Activated CD4-positive, alpha-beta T cell treated with anti-CD3 and anti-CD28 coated beads, Interleukin-2, amount 10 ng/mL, durations not matched to agents 7 days and 5 days (primary cell): ENCODE measurements around the gene CCDC124. TPM values are rescaled to one million over a fixed set of nuclear protein-coding genes. Genes with fewer than 3 reads are reported as not detected.
"Not testable (repeated sequence)": the region's sequence is repeated elsewhere in the genome, so short reads cannot be mapped to it uniquely, and the experiment has no call there.

Source experiments
- CTCF ChIA-PET: fragments of 350-600 bp; sonication (Branson Sonifier 250); formaldehyde crosslinking; loops from one replicate; lab custom pipeline; 2021; ENCODE audit warnings: antibody characterized with exemption; lab: Charles Lee
- POLR2A ChIA-PET: fragments of 350-600 bp; sonication (Branson Sonifier 250); formaldehyde crosslinking; loops from one replicate; lab custom pipeline; 2021; ENCODE audit warnings: antibody characterized with exemption; lab: Charles Lee
- DNase-seq: peaks from one replicate; pipeline ENCODE4 v3.0.0-alpha.2; 2020
- H3K27ac Mint-ChIP-seq: one replicate; pipeline ENCODE4 v1.8.0; 2021; ENCODE audit warnings: mild to moderate bottlenecking, moderate library complexity, mixed read lengths
- H3K27me3 Mint-ChIP-seq: one replicate; pipeline ENCODE4 v1.8.0; 2021; ENCODE audit warnings: mixed read lengths
- H3K36me3 Mint-ChIP-seq: one replicate; pipeline ENCODE4 v1.8.0; 2021; ENCODE audit warnings: low read depth, mixed read lengths
- H3K4me1 Mint-ChIP-seq: one replicate; pipeline ENCODE4 v1.8.0; 2021; ENCODE audit warnings: mixed read lengths
- H3K4me3 Mint-ChIP-seq: one replicate; pipeline ENCODE4 v1.8.0; 2021; ENCODE audit warnings: mild to moderate bottlenecking, moderate library complexity, mixed read lengths
- H3K9me3 Mint-ChIP-seq: one replicate; pipeline ENCODE4 v1.8.0; 2021; ENCODE audit warnings: mixed read lengths
- total RNA-seq, 2 experiments: library from RNA; stranded (reverse); gene quantifications; one replicate each; pipeline ENCODE4 v1.2.3, GENCODE V29; 2021

CCDC124 gene
- total RNA-seq, 2 experiments from 2014 or later = 59.2 to 64.7 TPM

DNA sequence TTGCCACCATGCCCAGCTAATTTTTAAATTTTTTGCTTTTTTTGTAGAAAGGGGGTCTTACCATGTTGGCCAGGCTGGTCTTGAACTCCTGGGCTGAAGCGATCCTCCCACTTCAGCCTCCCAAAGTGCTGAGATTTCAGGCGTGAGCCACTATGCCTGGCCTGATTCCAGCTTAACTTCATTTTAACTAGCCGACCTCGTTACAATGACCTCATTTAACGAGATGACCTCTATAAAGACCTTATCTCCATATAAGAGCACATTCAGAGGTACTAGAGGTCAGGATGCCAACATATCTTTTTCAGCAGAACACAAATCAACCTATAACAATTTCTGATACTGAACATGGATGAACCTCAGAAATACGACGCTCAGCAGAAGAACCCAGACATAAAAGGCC is 44.7 kb downstream of the CCDC124 start:
- no peak overlapping the region for H3K27ac Mint-ChIP-seq
- H3K36me3 Mint-ChIP-seq = no peaks in the 10 kb centered on the region
- no peak overlapping the region for H3K4me3 Mint-ChIP-seq
- H3K4me1 Mint-ChIP-seq = peaks cover 3% of the 10 kb centered on the region
- no peak for DNase-seq
- ChIA-PET CTCF (interaction anchor here (1.2 kb wide), 1 partner anchor 45 kb away, joined by 3 read pairs; the partner anchor contains the start of gene CCDC124), POLR2A (no interaction called here)
- no peaks in the 10 kb centered on the region for H3K9me3 Mint-ChIP-seq
- peaks cover 15% of the 10 kb centered on the region for H3K27me3 Mint-ChIP-seq

DNA sequence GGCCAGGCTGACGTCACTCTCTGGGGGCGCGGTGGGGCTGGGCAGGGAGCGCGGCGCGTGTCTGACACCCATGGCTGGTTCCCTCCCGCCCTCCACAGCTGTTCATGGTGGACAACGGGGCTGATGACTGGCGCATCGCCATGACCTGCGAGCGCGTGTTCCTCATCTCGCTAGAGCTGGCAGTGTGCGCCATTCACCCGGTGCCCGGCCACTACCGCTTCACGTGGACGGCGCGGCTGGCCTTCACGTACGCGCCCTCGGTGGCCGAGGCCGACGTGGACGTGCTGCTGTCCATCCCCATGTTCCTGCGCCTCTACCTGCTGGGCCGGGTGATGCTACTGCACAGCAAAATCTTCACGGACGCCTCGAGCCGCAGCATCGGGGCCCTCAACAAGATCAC is 48.8 kb downstream of the CCDC124 start:
- ChIA-PET POLR2A (no interaction called here), CTCF (no interaction called here)
- no peaks in the 10 kb centered on the region for H3K9me3 Mint-ChIP-seq
- no peak overlapping the region for H3K4me3 Mint-ChIP-seq
- H3K4me1 Mint-ChIP-seq = peaks cover 3% of the 10 kb centered on the region
- no peak for DNase-seq
- no peaks in the 10 kb centered on the region for H3K36me3 Mint-ChIP-seq
- H3K27me3 Mint-ChIP-seq = peaks cover 15% of the 10 kb centered on the region
- H3K27ac Mint-ChIP-seq = no peak overlapping the region

DNA sequence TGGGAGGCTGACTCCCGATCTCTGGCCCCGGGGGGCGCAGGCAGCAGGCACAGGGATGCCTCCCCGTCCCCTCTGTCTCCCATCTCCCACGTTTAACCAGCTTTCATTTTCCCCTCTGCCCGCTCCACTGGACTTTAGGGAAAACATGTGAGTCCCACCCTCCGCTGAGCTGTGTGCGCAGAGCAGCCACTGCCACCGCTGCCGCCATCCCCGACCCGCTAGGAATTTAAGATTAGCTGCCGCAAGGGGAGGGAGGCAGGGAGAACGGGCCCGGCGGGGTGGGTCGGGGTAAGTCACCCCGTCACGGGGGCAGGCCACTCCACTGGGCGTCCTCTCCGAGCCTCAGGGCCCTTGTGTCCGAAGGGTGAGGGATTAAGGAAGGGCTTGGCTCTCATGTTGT is 49.6 kb downstream of the CCDC124 start:
- no peak overlapping the region for H3K4me3 Mint-ChIP-seq
- ChIA-PET CTCF (interaction anchor here (0.9 to 1.2 kb wide), 2 partner anchors 10 kb away, joined by 3 to 5 read pairs; no protein-coding TSS in a partner anchor), POLR2A (no interaction called here)
- DNase-seq = no peak
- peaks cover 3% of the 10 kb centered on the region for H3K4me1 Mint-ChIP-seq
- peaks cover 15% of the 10 kb centered on the region for H3K27me3 Mint-ChIP-seq
- no peak overlapping the region for H3K27ac Mint-ChIP-seq
- H3K9me3 Mint-ChIP-seq = no peaks in the 10 kb centered on the region
- no peaks in the 10 kb centered on the region for H3K36me3 Mint-ChIP-seq

GRCh38 chr19:17985037-17985818 is 52.4 kb downstream of the CCDC124 start:
- no peak overlapping the region for H3K27ac Mint-ChIP-seq
- peaks cover 5% of the 10 kb centered on the region for H3K27me3 Mint-ChIP-seq
- H3K9me3 Mint-ChIP-seq = no peaks in the 10 kb centered on the region
- POLR2A ChIA-PET = no interaction called here
- H3K36me3 Mint-ChIP-seq = no peaks in the 10 kb centered on the region
- DNase-seq = no peak
- no peak overlapping the region for H3K4me3 Mint-ChIP-seq
- CTCF ChIA-PET = no interaction called here
- no peaks in the 10 kb centered on the region for H3K4me1 Mint-ChIP-seq

DNA sequence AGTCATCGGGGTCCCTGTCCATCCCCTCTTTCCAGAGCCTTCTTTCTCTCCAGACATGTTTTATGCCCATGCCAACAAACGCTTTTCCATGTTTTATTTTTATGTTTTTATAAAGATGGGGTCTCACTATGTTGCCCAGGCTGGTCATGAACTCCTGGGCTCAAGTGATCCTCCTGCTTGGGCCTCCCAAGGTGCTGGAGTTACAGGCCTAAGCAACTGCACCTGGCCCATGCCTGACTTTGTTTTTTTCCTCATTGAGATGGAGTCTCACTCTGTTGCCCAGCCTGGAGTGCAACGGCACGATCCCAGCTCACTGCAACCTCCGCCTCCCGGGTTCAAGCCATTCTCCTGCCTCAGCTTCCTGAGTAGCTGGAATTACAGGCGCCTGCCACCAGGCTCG is 53.8 kb downstream of the CCDC124 start:
- H3K4me1 Mint-ChIP-seq, H3K36me3 Mint-ChIP-seq, H3K27me3 Mint-ChIP-seq, DNase-seq, POLR2A ChIA-PET, H3K27ac Mint-ChIP-seq, H3K9me3 Mint-ChIP-seq, H3K4me3 Mint-ChIP-seq: not testable (repeated sequence)
- CTCF ChIA-PET = interaction anchor here (0.6 kb wide), 1 partner anchor 162 kb away, joined by 3 read pairs; no protein-coding TSS in a partner anchor

DNA sequence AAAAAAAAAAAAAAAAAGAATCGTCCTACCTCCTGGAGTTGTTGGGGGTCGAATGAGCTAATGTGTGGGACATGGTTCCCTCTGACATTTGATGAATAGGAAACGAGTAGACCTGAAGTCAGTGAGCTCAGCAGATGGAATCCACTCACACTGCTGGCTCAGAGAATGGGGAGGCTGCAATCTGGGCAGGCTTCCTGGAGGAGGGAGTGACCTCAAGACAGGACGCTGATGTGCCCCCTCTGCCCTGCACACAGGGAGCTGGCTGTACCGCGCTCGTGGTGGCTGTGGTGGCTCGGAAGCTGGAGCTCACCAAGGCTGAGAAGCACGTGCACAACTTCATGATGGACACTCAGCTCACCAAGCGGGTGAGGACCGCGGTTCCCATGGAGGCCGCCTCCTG is 55.3 kb downstream of the CCDC124 start:
- no peak for DNase-seq
- no peaks in the 10 kb centered on the region for H3K4me1 Mint-ChIP-seq
- H3K9me3 Mint-ChIP-seq = no peaks in the 10 kb centered on the region
- CTCF ChIA-PET = interaction anchor here (0.6 to 1.5 kb wide), 4 partner anchors 9 to 602 kb away, joined by 3 to 6 read pairs (median 4); partner anchors contain the start of gene CCDC124
- H3K36me3 Mint-ChIP-seq = no peaks in the 10 kb centered on the region
- POLR2A ChIA-PET = interaction anchor here (0.6 kb wide), 1 partner anchor 38 kb away, joined by 3 read pairs; no protein-coding TSS in a partner anchor
- no peak overlapping the region for H3K4me3 Mint-ChIP-seq
- H3K27ac Mint-ChIP-seq = no peak overlapping the region
- H3K27me3 Mint-ChIP-seq = no peaks in the 10 kb centered on the region

- ChIA-PET CTCF (no interaction called here), POLR2A (no interaction called here)
- H3K36me3 Mint-ChIP-seq = no peaks in the 10 kb centered on the region
- no peak overlapping the region for H3K27ac Mint-ChIP-seq
- no peaks in the 10 kb centered on the region for H3K27me3 Mint-ChIP-seq
- no peaks in the 10 kb centered on the region for H3K9me3 Mint-ChIP-seq
- no peaks in the 10 kb centered on the region for H3K4me1 Mint-ChIP-seq
- no peak overlapping the region for H3K4me3 Mint-ChIP-seq
- DNase-seq = no peak
Measured at GRCh38 chr19:17989425-17990094, 56.7 kb downstream of the CCDC124 start.

DNA sequence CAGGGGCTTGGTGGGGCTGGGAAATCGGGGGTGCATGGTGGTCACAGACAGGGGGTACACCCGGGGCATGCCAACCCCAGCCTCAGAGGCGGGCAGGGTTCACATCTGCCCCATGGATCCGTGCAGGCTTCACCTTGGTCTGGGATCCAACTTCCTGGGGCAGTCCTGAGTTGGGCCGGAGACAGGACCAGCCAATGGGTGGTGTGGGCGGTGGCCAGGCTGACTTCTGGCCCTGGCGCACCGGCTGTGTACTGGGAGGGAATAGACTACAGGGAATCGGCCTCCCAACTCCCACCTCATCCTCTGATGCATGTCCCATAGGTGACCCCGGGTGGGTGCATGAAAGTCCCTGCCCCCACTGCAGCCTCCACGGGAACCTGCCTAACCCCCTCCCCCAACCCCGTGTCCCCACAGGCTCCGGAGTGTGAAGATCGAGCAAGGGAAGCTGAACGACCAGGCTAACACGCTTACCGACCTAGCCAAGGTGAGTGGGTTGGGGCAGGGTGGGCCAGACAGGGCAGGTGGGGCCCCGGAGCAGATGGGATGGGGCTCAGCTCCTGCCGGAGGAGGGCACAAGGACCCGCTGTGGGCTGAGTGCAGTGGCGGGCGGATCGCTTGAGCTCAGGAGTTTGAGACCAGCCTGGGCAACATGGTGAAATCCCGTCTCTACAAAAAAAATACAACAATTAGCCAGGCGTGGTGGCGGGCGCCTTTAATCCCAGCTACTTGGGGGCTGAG is 60.4 kb downstream of the CCDC124 start:
- Mint-ChIP-seq H3K9me3 (no peaks in the 10 kb centered on the region), H3K27me3 (peaks cover 2% of the 10 kb centered on the region), H3K27ac (no peak overlapping the region), H3K4me3 (no peak overlapping the region), H3K36me3 (no peaks in the 10 kb centered on the region), H3K4me1 (peaks cover 5% of the 10 kb centered on the region)
- DNase-seq = no peak
- ChIA-PET POLR2A (interaction anchor here (0.5 kb wide), 1 partner anchor 479 kb away, joined by 6 read pairs; no protein-coding TSS in a partner anchor), CTCF (interaction anchor here (0.6 to 3.1 kb wide), 5 partner anchors 42 to 134 kb away, joined by 3 to 22 read pairs (median 3); partner anchors contain the start of genes CCDC124 and RPL18A)

Other genes starting within 250 kb of the CCDC124 start
- under 1 TPM; 0.02 to 0.04 TPM for gene UNC13A, start 244.7 kb upstream of the CCDC124 start, total RNA-seq
- gene MAP1S, start 213.5 kb upstream of the CCDC124 start, total RNA-seq = 10 to 100 TPM; 75.3 to 75.7 TPM
- 10 to 100 TPM; 76.3 to 84.1 TPM for gene FCHO1, start 181.5 kb upstream of the CCDC124 start, total RNA-seq
- gene B3GNT3, start 137.9 kb upstream of the CCDC124 start, total RNA-seq = under 1 TPM; 0.35 to 0.81 TPM
- 1 to 10 TPM; 6.8 to 7.4 TPM for gene INSL3, start 111.5 kb upstream of the CCDC124 start, total RNA-seq
- 100 to 1,000 TPM; 172 to 176 TPM for gene JAK3, start 85.0 kb upstream of the CCDC124 start, total RNA-seq
- 1,000 to 10,000 TPM; 2,216 to 2,434 TPM for gene RPL18A, start 73.1 kb upstream of the CCDC124 start, total RNA-seq
- 1 to 10 TPM; 1.7 to 2.2 TPM for gene SLC5A5, start 61.1 kb upstream of the CCDC124 start, total RNA-seq
- gene KCNN1, start 34.1 kb downstream of the CCDC124 start, total RNA-seq = not detected
- 10 to 100 TPM; 40.1 to 51.1 TPM for gene ARRDC2, start 75.2 kb downstream of the CCDC124 start, total RNA-seq
- 10 to 100 TPM; 81.8 to 86.8 TPM for gene IL12RB1, start 153.9 kb downstream of the CCDC124 start, total RNA-seq
- 10 to 100 TPM; 31.0 to 35.8 TPM for gene MAST3, start 164.8 kb downstream of the CCDC124 start, total RNA-seq
- gene PIK3R2, start 220.1 kb downstream of the CCDC124 start, total RNA-seq = 10 to 100 TPM; 12.6 to 13.1 TPM
- gene IFI30, start 240.8 kb downstream of the CCDC124 start, total RNA-seq = 10 to 100 TPM; 54.1 to 58.9 TPM